ACC112 (cell line): ENCODE results near the gene RPS18.
"Not testable (repeated sequence)": the region's sequence is repeated elsewhere in the genome, so short reads cannot be mapped to it uniquely, and the experiment has no call there.

ENCODE experiments used
- H2AFZ ChIP-seq: fragments of 200-600 bp; sonication (generic); one replicate; pipeline ENCODE4 v1.6.0; 2017; ENCODE audit warnings: antibody characterized with exemption, low read length; ENCODE audit not compliant: unreplicated experiment
- H3K27ac ChIP-seq: fragments of 200-600 bp; sonication (generic); 2 replicates; pipeline ENCODE4 v1.5.1; 2014; ENCODE audit warnings: low read depth, mild to moderate bottlenecking, antibody characterized with exemption, low read length, moderate library complexity
- H3K27me3 ChIP-seq: fragments of 200-600 bp; sonication (generic); 2 replicates; pipeline ENCODE4 v1.6.1; 2014; ENCODE audit warnings: mild to moderate bottlenecking, antibody characterized with exemption, low read length, moderate library complexity, mixed read lengths; ENCODE audit not compliant: insufficient read depth
- H3K36me3 ChIP-seq: fragments of 200-600 bp; sonication (generic); 2 replicates; pipeline ENCODE4 v1.6.1; 2016; ENCODE audit warnings: mild to moderate bottlenecking, antibody characterized with exemption, low read length, moderate library complexity, mixed read lengths; ENCODE audit not compliant: insufficient read depth
- H3K4me1 ChIP-seq: fragments of 200-600 bp; sonication (generic); one replicate; pipeline ENCODE4 v1.6.1; 2016; ENCODE audit warnings: low read length, mixed read lengths; ENCODE audit not compliant: insufficient read depth, unreplicated experiment, control insufficient read depth
- H3K4me3 ChIP-seq: fragments of 200-600 bp; sonication (generic); 2 replicates; pipeline ENCODE4 v1.5.1; 2014; ENCODE audit warnings: mild to moderate bottlenecking, low read depth, low read length
- H3K79me2 ChIP-seq: fragments of 200-600 bp; sonication (generic); one replicate; pipeline ENCODE4 v1.6.0; 2016; ENCODE audit warnings: low read length; ENCODE audit not compliant: control insufficient read depth, unreplicated experiment, insufficient read depth

Gene RPS18

DNA sequence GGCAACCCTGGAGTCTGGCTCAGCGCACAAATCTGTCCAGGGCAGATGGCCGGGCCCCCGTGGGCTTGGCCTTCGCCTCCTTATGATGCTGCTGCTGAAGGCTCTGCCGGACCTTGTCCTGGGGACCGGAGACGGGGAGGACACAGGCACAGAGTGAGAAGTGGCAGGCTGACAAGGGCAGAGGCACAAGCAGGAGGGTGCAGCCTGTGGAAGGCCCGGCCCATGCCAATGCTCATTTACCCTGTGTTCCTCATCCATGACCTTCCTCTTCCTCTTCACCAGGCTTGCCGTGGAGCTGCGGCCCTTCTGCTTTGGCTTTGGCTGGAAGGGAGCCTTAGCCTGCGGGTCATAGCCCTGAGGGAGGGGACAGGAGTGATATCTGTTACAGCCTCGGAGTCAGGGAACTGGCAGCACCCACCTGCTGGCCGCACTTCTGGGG is 7.4 kb downstream of the RPS18 start:
- Histone ChIP-seq H2AFZ (no peak overlapping the region), H3K27me3 (no peaks in the 10 kb centered on the region), H3K36me3 (peaks cover 17% of the 10 kb centered on the region), H3K4me1 (peaks cover 25% of the 10 kb centered on the region), H3K79me2 (peaks cover 13% of the 10 kb centered on the region), H3K4me3 (no peak overlapping the region), H3K27ac (no peak overlapping the region)

DNA sequence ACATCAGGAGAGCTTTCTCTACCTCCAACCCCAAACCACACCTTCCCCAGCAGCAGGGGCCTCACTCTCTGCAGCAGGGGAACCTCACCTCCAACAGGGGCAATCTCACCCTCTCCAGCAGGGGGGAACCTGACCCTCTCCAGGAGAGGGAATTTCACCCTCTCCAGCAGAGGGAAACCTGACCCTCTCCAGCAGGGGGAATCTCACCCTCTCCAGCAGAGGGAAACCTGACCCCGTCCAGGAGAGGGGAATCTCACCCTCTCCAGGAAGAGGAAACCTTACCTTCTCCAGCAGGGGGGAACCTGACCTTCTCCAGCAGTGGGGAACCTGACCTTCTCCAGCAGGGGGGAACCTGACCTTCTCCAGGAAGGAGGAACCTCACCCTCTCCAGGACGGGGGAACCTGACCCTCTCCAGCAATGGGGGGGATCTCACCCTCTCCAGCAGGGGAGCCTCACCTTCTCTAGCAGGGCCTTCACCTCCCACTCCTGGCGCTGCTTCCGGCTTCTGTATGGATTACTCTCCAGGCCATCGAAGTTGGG is 8.2 kb downstream of the RPS18 start:
- no peak overlapping the region for H3K27ac ChIP-seq
- no peak overlapping the region for H3K4me3 ChIP-seq
- H3K27me3 ChIP-seq, result no peaks in the 10 kb centered on the region
- peaks cover 17% of the 10 kb centered on the region for H3K4me1 ChIP-seq
- H2AFZ ChIP-seq, result no peak overlapping the region
- H3K79me2 ChIP-seq, result peaks cover 6% of the 10 kb centered on the region
- peaks cover 16% of the 10 kb centered on the region for H3K36me3 ChIP-seq

DNA sequence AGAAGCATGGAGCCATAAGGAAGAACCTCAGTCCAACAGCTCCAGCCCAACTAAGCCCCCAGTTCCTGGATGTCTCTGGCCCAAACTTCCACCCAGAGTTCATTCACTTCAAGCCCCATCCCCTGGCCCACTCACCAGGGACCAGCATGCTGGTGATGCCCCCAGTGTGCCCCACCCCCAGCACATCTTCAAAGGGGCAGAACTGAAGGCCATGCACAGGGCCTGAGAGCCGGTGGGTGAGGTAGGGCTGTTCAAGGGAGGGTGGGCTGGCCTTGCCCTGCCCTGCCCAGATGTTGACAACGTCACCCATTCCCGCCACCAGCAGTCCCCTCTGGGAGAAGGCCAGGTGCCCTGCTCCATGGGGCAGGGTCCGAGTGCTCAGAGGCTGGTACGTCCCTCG is 8.7 kb downstream of the RPS18 start:
- Histone ChIP-seq H3K36me3 (peaks cover 12% of the 10 kb centered on the region; the same call in 1 of the 2 replicates), H3K27ac (no peak overlapping the region), H3K4me3 (no peak overlapping the region), H2AFZ (no peak overlapping the region), H3K79me2 (peaks cover under 1% of the 10 kb centered on the region), H3K27me3 (no peaks in the 10 kb centered on the region), H3K4me1 (peaks cover 12% of the 10 kb centered on the region)

DNA sequence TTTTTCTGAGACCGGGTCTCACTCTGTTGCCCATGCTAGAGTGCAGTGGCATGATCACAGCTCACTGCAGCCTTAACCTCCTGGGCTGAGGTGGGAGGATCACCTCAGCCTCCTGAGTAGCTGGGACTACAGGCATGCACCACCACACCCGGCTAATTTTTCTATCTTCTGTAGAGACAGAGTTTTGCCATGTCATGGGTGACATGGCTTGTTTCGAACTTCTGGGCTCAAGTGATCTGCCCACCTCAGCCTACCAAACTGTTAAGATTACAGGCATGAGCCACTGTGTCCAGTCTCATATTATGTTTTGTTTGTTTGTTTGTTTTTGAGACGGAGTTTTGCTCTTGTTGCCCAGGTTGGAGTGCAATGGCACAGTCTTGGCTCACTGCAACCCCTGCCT is 13.3 kb downstream of the RPS18 start:
- not testable (repeated sequence) for H3K36me3 ChIP-seq, H3K4me1 ChIP-seq, H3K27me3 ChIP-seq, H3K4me3 ChIP-seq, H2AFZ ChIP-seq, H3K27ac ChIP-seq
- H3K79me2 ChIP-seq, result peaks cover 24% of the 10 kb centered on the region

DNA sequence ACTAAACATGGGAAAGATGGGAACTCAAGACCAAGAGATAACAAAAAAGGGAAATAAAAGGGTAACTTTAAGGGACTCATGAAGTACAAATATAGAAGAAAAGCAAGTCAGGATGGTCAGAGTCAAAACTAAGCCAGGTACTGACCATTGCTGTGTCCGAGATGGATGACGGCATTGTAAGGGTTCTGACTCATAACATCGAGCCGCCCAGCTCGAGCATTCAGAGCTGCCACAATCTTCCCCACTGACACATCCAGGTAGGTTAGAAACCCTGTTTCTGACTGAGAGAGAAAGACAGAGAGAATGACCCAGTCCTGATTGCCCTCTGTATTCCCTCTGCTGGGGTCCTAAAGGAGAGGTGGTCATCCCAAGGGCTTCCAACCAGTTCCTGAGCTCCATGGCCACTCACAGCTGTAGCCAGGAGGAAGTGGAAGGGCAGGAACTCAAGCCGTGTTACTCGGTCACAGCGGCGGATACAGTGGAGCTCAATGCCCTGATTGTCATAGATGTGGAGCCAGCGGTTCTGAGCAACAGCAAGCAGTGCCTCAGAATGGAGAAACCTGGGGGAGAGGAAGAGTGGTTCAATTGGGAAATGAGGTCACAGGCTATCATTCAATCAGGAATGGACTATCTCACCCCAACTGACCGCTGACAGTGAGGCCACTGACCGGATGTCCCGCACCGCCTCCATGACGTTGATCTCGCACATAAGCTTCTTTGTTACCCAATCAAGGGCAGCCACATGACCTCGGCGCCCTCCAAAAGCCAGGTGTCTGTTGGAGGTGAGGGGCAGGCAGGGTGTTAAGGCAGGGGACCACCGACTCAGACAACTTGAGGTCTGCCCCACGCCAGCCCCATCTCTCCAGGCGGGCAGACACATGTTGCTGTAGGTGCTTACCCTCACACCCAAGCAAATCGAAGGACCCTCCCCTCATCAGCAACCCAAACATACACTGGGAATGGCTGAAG is 15.4 kb downstream of the RPS18 start:
- Histone ChIP-seq H3K4me3 (peak overlapping the region; percentile 97; the same call in 1 of the 2 replicates), H3K4me1 (peaks cover 10% of the 10 kb centered on the region), H3K36me3 (peaks cover 7% of the 10 kb centered on the region; the same call in 1 of the 2 replicates), H3K79me2 (peaks cover 32% of the 10 kb centered on the region), H2AFZ (no peak overlapping the region), H3K27me3 (no peaks in the 10 kb centered on the region), H3K27ac (no peak overlapping the region)

DNA sequence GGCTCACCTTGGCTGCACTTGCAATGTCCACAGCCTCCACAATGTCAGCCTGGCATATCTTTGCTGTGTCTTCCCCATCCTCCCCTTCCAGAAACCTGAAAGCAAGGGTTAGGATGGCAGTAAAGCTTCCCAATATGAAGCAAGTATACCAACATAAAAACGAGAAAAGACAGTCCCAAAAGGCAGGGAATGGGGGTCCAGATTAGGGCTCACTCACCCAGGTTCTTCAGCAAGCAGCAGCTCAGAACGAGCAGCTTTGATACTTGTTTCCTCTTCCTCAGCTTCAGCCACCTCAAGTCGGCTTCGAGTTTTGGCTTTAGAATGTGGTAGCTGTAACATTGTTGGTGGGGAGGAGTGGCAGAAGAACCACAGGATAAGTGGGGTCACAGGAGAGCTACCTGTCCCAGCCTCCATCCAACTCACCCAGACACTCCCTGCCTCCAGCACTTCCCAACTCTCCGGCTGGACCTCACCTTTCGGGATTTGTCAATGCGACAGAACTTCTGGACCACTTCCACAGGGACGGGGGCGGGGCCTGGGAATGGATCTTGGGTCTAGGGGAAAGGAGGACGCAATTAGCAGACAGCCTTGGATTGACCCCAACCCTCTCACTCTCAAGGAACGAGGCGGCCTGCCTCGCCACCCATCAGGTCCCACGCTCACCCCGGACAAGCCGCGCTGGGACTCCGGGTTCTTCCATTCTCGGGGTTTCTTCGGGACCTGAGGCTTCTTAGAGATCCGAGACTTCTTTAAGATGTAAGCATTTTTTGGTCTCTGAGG is 16.5 kb downstream of the RPS18 start:
- peak overlapping the region; percentile 91 for H2AFZ ChIP-seq
- H3K27ac ChIP-seq, result no peak overlapping the region

DNA sequence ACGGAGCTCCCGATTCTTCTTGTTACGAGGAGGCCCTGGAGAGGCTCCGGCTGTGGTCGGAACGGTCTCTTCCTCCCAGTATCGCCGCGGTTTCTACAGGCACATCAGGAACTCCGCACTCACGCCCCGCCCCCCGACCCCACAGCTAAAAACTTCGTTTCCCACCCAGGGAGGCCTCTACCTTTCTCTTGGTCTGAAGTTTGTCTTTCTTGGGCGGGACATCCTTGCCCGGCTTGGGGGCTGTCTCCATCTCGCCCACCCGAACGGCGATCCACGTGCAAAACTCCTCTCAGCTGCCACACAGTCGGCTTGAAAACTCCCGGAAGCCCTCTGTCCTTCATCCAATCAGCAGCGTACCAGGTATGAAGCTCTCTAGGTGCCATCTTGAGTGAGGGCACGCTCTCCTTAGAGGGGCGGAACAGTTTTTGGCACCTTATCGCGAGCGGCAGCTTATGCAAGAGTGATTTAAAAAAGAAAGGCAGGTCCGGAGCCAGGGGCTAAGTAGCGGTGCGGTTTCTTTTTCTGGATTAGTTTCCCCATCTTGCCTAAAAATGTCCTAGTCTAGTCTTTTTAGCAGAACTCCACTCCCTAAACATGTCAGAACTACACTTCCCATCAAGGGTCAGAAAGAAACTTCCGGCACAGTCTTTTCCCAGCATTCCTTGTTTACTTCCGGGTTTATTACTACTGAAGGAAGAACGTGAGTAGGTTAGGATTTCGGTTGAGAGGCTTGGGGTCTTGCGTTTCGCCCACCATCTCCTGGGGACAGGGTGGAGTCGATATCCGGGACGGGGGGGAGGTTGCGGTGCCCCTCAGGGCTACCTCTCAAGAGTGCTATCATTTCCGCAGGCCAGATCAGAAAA is 17.3 kb downstream of the RPS18 start, which contains the start of the genes PFDN6 and WDR46:
Gene PFDN6 (plus strand): TSS at position 681 of the 863 bp plus-strand sequence. CDS start 256 bp downstream, outside the sequence.
Gene WDR46 (minus strand): TSS at position 319 of the 863 bp plus-strand sequence. CDS start 69 bp downstream, at position 250.
- H3K27ac ChIP-seq, result peak within 1 kb of the TSS; percentile 8
- peaks cover 32% of the 10 kb centered on the region for H3K79me2 ChIP-seq
- H3K27me3 ChIP-seq, result no peaks in the 10 kb centered on the region
- peaks cover 7% of the 10 kb centered on the region; the same call in 1 of the 2 replicates for H3K36me3 ChIP-seq
- H3K4me3 ChIP-seq, result peak within 1 kb of the TSS; percentile 97
- H2AFZ ChIP-seq, result peak within 1 kb of the TSS; percentile 91
- peaks cover 10% of the 10 kb centered on the region for H3K4me1 ChIP-seq

More for the DNA sequence above, 16.5 kb downstream of the RPS18 start:
- Histone ChIP-seq H3K79me2 (peaks cover 32% of the 10 kb centered on the region), H3K4me1 (peaks cover 10% of the 10 kb centered on the region), H3K36me3 (peaks cover 7% of the 10 kb centered on the region; the same call in 1 of the 2 replicates), H3K27me3 (no peaks in the 10 kb centered on the region), H3K4me3 (peak overlapping the region; percentile 97)

DNA sequence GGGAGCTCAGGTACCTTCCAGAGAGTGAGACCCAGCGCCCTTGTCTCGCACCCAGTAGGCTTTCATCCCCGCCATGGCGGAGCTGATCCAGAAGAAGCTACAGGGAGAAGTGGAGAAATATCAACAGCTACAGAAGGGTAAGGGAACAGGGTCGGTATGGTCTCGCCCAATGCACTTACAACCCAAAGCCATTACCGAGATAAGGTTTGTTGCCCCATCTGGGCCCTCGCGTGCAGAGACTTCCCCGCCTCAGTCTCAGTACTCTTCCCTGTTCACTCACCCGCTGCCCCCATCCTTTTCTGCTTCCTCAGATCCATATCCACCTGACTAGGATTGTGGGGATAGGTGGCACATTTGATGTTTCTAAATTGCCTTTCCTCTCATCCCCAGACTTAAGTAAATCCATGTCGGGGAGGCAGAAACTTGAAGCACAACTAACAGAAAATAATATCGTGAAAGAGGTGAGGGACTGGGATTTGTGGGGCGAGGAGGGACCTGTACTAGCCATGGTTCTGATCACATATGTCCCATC is 18.0 kb downstream of the RPS18 start:
- Histone ChIP-seq H3K27me3 (no peaks in the 10 kb centered on the region), H3K4me3 (peak overlapping the region; percentile 97), H3K36me3 (peaks cover under 1% of the 10 kb centered on the region; the same call in 1 of the 2 replicates), H3K79me2 (peaks cover 32% of the 10 kb centered on the region), H3K27ac (peak overlapping the region; percentile 8; the same call in 1 of the 2 replicates), H2AFZ (peak overlapping the region; percentile 91), H3K4me1 (peaks cover 10% of the 10 kb centered on the region)

DNA sequence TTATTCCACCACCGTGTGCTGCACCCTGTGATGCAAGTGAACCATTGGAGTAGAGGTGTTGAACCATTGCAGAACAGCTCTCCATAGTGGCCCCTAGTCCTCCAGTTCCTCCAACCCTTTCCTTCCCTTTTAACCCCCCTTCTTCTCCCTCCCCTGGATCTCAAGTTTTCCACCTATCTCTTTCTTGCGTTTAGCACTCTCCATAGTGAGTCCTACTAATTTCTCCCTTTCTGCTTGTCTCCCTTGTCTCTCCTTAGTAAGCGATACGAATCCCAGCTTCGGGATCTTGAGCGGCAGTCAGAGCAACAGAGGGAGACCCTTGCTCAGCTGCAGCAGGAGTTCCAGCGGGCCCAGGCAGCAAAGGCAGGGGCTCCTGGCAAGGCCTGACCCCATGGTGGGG is 18.6 kb downstream of the RPS18 start:
- no peak overlapping the region for H2AFZ ChIP-seq
- H3K36me3 ChIP-seq, result no peaks in the 10 kb centered on the region; the same call in 1 of the 2 replicates
- peaks cover 32% of the 10 kb centered on the region for H3K79me2 ChIP-seq
- H3K27me3 ChIP-seq, result no peaks in the 10 kb centered on the region
- no peak overlapping the region for H3K27ac ChIP-seq
- H3K4me3 ChIP-seq, result peak overlapping the region; percentile 97
- H3K4me1 ChIP-seq, result peaks cover 10% of the 10 kb centered on the region
